ENCODE results near the gene UBA52.

DNA sequence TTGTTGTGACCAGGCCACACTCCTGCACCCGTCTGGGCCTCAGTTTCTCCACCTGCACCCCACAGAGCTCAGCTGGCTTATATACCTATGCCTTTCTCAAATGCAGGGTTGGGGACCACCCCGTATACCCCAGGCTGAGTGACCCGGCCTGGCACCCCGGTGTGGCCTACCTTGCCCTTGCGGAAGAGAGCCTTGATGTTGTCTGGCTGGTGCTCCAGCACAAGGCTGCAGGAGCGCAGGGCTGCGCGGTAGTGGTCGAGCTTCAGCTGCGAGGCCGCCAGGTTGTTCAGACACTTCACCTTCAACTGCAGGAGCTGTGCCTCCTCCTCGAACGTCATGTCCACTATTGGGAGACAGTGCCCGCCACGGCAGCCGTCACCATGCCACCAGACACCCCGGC, 34.2 kb upstream of the UBA52 start:
- no peak for TF ChIP-seq TARDBP (IDR thresholded peaks at IDR 0.05)
- TF ChIP-seq LEF1 (IDR thresholded peaks at IDR 0.05; ENCODE audit: borderline replicate concordance) = no peak
- no peak for TF ChIP-seq FOXA1 (IDR thresholded peaks at IDR 0.05)
- TF ChIP-seq BHLHE40 (IDR thresholded peaks at IDR 0.05; ENCODE audit: borderline replicate concordance) = no peak
- TF ChIP-seq SUZ12 (IDR thresholded peaks at IDR 0.05) = no peak
- TF ChIP-seq NFRKB (IDR thresholded peaks at IDR 0.05) = no peak
- TF ChIP-seq CTBP1 (IDR thresholded peaks at IDR 0.05; ENCODE audit: borderline replicate concordance) = no peak
- TF ChIP-seq ZNF384 (IDR thresholded peaks at IDR 0.05) = no peak
- no peak for TF ChIP-seq FOXK2 (IDR thresholded peaks at IDR 0.05)
- TF ChIP-seq FOXM1 (IDR thresholded peaks at IDR 0.05; ENCODE audit: borderline replicate concordance) = no peak
- no peak for TF ChIP-seq ELF4 (IDR thresholded peaks at IDR 0.05)
- TF ChIP-seq SP1 (IDR thresholded peaks at IDR 0.05) = no peak
- no peak for TF ChIP-seq HDGF (IDR thresholded peaks at IDR 0.05; ENCODE audit: borderline replicate concordance)
- TF ChIP-seq, protein P1, sequence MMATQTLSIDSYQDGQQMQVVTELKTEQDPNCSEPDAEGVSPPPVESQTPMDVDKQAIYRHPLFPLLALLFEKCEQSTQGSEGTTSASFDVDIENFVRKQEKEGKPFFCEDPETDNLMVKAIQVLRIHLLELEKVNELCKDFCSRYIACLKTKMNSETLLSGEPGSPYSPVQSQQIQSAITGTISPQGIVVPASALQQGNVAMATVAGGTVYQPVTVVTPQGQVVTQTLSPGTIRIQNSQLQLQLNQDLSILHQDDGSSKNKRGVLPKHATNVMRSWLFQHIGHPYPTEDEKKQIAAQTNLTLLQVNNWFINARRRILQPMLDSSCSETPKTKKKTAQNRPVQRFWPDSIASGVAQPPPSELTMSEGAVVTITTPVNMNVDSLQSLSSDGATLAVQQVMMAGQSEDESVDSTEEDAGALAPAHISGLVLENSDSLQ (IDR thresholded peaks at IDR 0.05) = no peak

All from HEK293T (cell line).